Natural killer cell (primary cell): ENCODE results near the gene DALRD3. TPM values are rescaled to one million over a fixed set of nuclear protein-coding genes. Genes with fewer than 3 reads are reported as not detected.

ENCODE experiments used
- ATAC-seq, 3 donors: fragments of 150-1000 bp in 2 of 3; fragments of 200-7000 bp in 1 of 3; cut with Tn5 transposase; 1 replicate in 1 of 3; 2 replicates in 2 of 3; pipeline ENCODE4 v1.10.0; 2021; ENCODE audit warnings: mild to moderate bottlenecking in 2 of 3, moderate library complexity in 2 of 3
- DNase-seq, 2 donors: peaks; one replicate each; pipeline versions ENCODE4 v3.0.0 to v3.0.0-alpha.2; 2013 to 2021; ENCODE audit warnings: mixed read lengths in 1 of 2
- H3K27ac ChIP-seq: one replicate; pipeline ENCODE4 v1.5.1; 2013; ENCODE audit warnings: mild to moderate bottlenecking, low read length
- H3K27me3 ChIP-seq: one replicate; pipeline ENCODE4 v1.6.1; 2013; ENCODE audit warnings: low read length; ENCODE audit not compliant: control insufficient read depth, insufficient read depth
- H3K36me3 ChIP-seq: one replicate; pipeline ENCODE4 v1.6.1; 2013; ENCODE audit warnings: low read length; ENCODE audit not compliant: control insufficient read depth, insufficient read depth
- H3K4me1 ChIP-seq: one replicate; pipeline ENCODE4 v1.6.1; 2013; ENCODE audit warnings: low read length; ENCODE audit not compliant: control insufficient read depth, insufficient read depth
- H3K4me3 ChIP-seq: one replicate; pipeline ENCODE4 v1.5.1; 2013; ENCODE audit warnings: low read length
- H3K9me3 ChIP-seq: one replicate; pipeline ENCODE4 v1.6.1; 2013; ENCODE audit warnings: low read length; ENCODE audit not compliant: control insufficient read depth, insufficient read depth
- H3K27ac Mint-ChIP-seq, 2 donors: one replicate each; pipeline ENCODE4 v1.8.0; 2022; ENCODE audit warnings: mild to moderate bottlenecking in 2 of 2, mixed read lengths in 2 of 2, moderate library complexity in 1 of 2
- H3K27me3 Mint-ChIP-seq, 2 donors: one replicate each; pipeline ENCODE4 v1.8.0; 2022; ENCODE audit warnings: low read depth in 2 of 2, mixed read lengths in 2 of 2
- H3K36me3 Mint-ChIP-seq: one replicate; pipeline ENCODE4 v1.8.0; 2022; ENCODE audit warnings: mixed read lengths
- H3K4me1 Mint-ChIP-seq, 2 donors: one replicate each; pipeline ENCODE4 v1.8.0; 2022; ENCODE audit warnings: mixed read lengths in 2 of 2
- H3K4me3 Mint-ChIP-seq: one replicate; pipeline ENCODE4 v1.8.0; 2022; ENCODE audit warnings: mild to moderate bottlenecking, moderate library complexity, mixed read lengths
- H3K9me3 Mint-ChIP-seq, 2 donors: one replicate each; pipeline ENCODE4 v1.8.0; 2022; ENCODE audit warnings: mixed read lengths in 2 of 2
- WGBS: methylation state at CpG from one replicate; pipeline ENCODE4 v1.1.7; 2013; ENCODE audit warnings: missing lambda C conversion rate; ENCODE audit not compliant: insufficient coverage; 5-methylcytosine and 5-hydroxymethylcytosine counted together
- intact Hi-C: fragments of 100-400 bp; cut with micrococcal nuclease; formaldehyde crosslinking; loops from one replicate; pipeline ENCODE4 v1.14.2; 2022
- total RNA-seq, 4 donors: library from RNA; stranded (reverse); fragments of 120-200 nt in 1 of 4; gene quantifications; one replicate each; pipeline versions ENCODE4 v1.2.3 to v1.2.4, GENCODE V29; 2013 to 2022
- TF ChIP-seq, protein P1 (sequence below): fragments of 200-600 bp; IDR thresholded peaks from one replicate; pipeline ENCODE4 v1.8.0; 2022; ENCODE audit warnings: antibody characterized with exemption

Gene DALRD3
- total RNA-seq, 3 donors from 2014 or later (not counting 1 experiment from before 2014, with no cell fraction given), result 16.8 to 20.1 (median 18.0) TPM

DNA sequence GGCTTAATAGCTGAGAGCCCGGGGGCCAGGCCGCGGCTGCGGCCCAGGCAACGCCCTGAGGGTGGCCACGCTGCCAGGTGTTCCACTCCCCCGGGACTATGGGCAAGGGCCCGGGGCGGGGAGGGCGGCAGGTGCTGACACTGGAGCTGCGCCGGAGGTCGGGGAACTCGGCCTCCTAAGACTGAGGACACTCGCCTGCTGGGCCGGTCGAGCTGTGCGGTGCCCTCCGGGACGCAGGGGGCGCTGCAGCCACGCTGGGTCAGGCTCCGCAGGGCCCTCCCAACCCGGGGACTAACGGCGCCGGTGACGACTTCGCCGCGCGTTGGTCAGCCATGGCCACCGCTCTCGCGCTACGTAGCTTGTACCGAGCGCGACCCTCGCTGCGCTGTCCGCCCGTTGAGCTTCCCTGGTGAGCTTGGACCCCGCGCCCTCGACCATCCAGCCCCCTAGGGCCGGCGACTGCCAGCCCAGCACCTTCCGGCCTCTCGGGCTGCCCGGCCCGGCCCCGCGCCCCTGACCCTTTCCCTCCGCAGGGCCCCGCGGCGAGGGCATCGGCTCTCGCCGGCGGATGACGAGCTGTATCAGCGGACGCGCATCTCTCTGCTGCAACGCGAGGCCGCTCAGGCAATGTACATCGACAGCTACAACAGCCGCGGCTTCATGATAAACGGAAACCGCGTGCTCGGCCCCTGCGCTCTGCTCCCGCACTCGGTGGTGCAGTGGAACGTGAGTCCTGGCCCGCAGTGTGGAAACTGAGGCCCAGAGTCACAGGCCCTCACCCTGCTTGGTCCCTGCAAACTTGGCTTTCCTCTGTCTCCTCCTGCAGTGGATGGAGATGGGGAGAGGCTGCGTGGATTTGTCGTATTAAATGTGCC, 3.7 kb upstream of the DALRD3 start, which contains the start of gene NDUFAF3:
NDUFAF3 (plus strand) TSS at position 309 of the 875 bp plus-strand sequence; CDS start at position 333, 24 bp downstream.
- no peaks in the 10 kb centered on the region for H3K9me3 Mint-ChIP-seq
- peaks cover 26% of the 10 kb centered on the region for H3K36me3 ChIP-seq
- no peaks in the 10 kb centered on the region for H3K9me3 ChIP-seq
- ATAC-seq (peak; percentile 74 to 92 (median 79)), DNase-seq (peak; percentile 95)
- H3K27ac ChIP-seq, result peak within 1 kb of the TSS; percentile 94
- peak within 1 kb of the TSS; percentile 82 for H3K4me3 ChIP-seq
- peaks cover 16 to 35% of the 10 kb centered on the region in 2 donors for H3K4me1 Mint-ChIP-seq
- H3K27me3 ChIP-seq, result no peaks in the 10 kb centered on the region
- under 1% methylated on average over 83 of the region's 83 CpGs for WGBS
- H3K27ac Mint-ChIP-seq, result peak within 1 kb of the TSS; percentile 95 to 99
- no peaks in the 10 kb centered on the region for H3K27me3 Mint-ChIP-seq
- H3K36me3 Mint-ChIP-seq, result no peaks in the 10 kb centered on the region
- intact Hi-C loops, result loop anchor here (1.0 to 5.0 kb wide), 4 partner anchors 7 to 72 kb away; partner anchors contain the start of genes IMPDH2, QRICH1 and WDR6
- H3K4me3 Mint-ChIP-seq, result peak within 1 kb of the TSS; percentile 98
- H3K4me1 ChIP-seq, result peaks cover 43% of the 10 kb centered on the region
- TF ChIP-seq, protein P1, sequence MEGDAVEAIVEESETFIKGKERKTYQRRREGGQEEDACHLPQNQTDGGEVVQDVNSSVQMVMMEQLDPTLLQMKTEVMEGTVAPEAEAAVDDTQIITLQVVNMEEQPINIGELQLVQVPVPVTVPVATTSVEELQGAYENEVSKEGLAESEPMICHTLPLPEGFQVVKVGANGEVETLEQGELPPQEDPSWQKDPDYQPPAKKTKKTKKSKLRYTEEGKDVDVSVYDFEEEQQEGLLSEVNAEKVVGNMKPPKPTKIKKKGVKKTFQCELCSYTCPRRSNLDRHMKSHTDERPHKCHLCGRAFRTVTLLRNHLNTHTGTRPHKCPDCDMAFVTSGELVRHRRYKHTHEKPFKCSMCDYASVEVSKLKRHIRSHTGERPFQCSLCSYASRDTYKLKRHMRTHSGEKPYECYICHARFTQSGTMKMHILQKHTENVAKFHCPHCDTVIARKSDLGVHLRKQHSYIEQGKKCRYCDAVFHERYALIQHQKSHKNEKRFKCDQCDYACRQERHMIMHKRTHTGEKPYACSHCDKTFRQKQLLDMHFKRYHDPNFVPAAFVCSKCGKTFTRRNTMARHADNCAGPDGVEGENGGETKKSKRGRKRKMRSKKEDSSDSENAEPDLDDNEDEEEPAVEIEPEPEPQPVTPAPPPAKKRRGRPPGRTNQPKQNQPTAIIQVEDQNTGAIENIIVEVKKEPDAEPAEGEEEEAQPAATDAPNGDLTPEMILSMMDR, result peak; percentile 99

DNA sequence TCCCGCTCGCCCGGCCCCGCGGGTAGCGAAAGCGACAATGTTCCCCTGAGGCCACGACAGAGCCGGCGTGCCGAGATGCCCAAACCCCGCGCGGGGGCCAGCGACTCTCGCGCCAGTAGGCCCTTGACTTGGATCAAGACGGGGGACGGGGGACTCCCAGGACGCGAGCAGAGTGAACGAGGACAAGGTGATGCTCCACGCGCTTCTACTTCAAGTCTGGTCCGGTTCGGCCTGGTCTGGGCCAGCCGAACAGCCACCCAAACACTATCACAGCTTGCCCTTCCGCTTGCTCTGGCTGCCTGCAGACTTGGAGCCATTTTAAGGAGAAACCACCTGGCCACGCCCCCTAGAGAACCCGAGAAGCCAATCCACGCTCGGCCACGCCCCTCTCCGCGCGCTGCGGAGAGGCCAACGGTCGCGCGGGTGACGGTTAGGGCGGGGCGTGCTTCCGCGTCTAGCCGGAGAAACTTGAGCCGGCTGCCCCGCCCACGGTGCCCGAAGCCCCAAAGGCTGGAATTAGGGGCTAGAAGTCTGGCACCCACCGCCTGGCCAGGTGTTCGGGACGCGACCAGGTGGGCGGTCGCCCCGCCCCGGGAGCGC, 2.9 kb upstream of the DALRD3 start:
- Mint-ChIP-seq H3K27me3 (no peaks in the 10 kb centered on the region), H3K4me3 (peak overlapping the region; percentile 98), H3K9me3 (no peaks in the 10 kb centered on the region), H3K27ac (peak overlapping the region; percentile 95 to 99), H3K36me3 (no peaks in the 10 kb centered on the region), H3K4me1 (peaks cover 16 to 31% of the 10 kb centered on the region in 2 donors)
- peak overlapping the region; percentile 94 for H3K27ac ChIP-seq
- peak overlapping the region; percentile 82 for H3K4me3 ChIP-seq
- intact Hi-C loops, result loop anchor here (1.0 to 5.0 kb wide), 3 partner anchors 8 to 34 kb away; partner anchors contain the start of genes IMPDH2 and WDR6
- no peaks in the 10 kb centered on the region for H3K9me3 ChIP-seq
- H3K36me3 ChIP-seq, result peaks cover 23% of the 10 kb centered on the region
- TF ChIP-seq, protein P1, result no peak
- H3K27me3 ChIP-seq, result no peaks in the 10 kb centered on the region
- ATAC-seq (peak; percentile 80 to 94 (median 83)), DNase-seq (peak; percentile 99)
- under 1% methylated on average over 60 of the region's 60 CpGs for WGBS
- peaks cover 48% of the 10 kb centered on the region for H3K4me1 ChIP-seq

DNA sequence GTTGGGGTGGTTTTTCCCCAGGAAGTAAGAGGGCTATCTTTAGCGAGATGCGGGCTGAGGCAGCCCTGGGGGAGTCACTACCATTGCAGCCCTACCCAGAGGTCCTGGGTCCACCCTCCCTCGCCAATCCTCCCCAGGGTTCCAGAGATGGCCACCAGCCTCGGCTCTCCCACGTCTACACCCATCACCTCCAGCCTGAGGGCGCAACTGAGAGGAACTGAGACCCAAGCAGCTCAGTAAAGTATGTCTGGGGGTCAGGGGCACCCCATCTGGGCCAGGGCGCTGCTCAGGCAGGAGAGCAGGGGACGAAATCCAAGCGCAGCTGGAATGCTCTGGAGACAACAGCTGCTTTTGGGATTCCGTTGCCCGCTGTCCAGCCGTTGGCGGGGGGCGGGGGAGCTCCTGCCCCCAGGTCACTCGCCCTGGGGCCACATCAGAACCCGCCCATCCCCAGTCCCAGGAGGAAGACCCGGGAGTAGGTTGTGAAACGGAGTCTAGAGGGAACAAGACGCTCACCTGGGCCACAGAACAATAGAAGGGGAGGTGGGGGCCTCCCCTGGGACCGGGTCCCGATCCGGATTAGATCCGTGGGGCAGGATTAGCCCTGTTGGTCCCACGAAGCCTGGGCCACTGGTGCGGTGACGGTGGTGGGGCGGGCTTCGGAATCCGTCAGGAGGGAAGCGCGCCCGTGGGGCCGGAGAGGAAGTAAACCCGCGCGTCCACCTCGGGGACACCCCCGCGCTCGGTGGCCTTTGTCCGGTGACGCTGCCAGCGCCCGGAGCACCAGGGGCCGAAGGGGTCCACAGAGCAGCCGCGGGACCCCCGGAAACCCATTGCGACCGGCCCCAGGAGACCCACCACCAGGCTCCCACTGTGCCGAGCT, 2.2 kb upstream of the DALRD3 start:
- H3K36me3 Mint-ChIP-seq, result no peaks in the 10 kb centered on the region
- H3K27ac ChIP-seq, result peak overlapping the region; percentile 94
- TF ChIP-seq, protein P1, result no peak
- peaks cover 24% of the 10 kb centered on the region for H3K36me3 ChIP-seq
- under 1% methylated on average over 51 of the region's 51 CpGs for WGBS
- ATAC-seq (no peak), DNase-seq (peak; percentile 46 to 53)
- peaks cover 16 to 27% of the 10 kb centered on the region in 2 donors for H3K4me1 Mint-ChIP-seq
- no peaks in the 10 kb centered on the region for H3K9me3 Mint-ChIP-seq
- peak overlapping the region; percentile 98 for H3K4me3 Mint-ChIP-seq
- no peaks in the 10 kb centered on the region for H3K27me3 Mint-ChIP-seq
- H3K27ac Mint-ChIP-seq, result peak overlapping the region; percentile 95 to 99
- H3K27me3 ChIP-seq, result no peaks in the 10 kb centered on the region
- intact Hi-C loops, result loop anchor here (1.0 to 5.0 kb wide), 3 partner anchors 9 to 33 kb away; partner anchors contain the start of genes IMPDH2 and WDR6
- H3K4me3 ChIP-seq, result peak overlapping the region; percentile 82
- no peaks in the 10 kb centered on the region for H3K9me3 ChIP-seq
- peaks cover 48% of the 10 kb centered on the region for H3K4me1 ChIP-seq
